ENCODE measurements around the gene IPO4. TPM values are rescaled to one million over a fixed set of nuclear protein-coding genes. Genes with fewer than 3 reads are reported as not detected.

Gene IPO4
- total and polyA plus RNA-seq, 3 experiments from 2014 or later, result 20.9 to 172 (median 164) TPM

DNA sequence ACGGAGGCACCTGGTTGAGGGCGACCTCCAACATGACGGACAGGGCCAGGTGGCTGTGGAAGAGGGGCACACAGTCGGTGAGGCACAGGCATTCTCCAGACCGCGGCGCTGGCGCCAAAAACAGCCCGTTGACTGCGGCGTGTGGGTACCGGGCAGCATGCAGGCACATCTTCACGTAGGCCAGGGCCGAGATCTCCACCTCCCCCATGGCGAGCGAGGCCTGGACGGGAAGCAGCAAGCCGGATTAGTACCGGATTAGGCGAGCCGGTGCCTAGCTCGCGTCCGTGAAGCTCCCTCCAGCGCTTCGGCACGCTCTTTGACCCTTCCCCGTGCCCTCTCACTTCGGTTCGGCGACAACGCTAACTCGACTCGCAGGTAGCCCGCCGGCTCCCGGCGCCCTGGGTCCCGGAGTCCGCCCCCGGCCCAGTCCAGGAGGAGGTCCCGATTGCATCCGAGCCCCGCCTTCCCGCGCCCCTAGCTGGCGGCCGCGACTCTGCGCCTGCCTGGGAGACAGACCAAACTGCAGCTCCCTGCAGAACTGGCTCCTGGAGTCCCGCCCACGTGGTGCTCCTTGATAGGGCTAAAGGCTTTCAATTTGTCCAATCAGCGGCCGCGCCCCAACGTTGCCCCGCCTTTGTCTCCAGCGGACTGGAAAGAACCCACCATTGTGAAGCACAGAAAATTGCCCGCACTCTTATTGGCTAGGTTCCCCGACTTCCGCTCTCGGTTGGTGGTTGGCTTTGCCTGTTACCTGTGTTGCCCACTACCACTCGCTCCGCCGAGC is 47.3 kb downstream of the IPO4 start, which contains the start of gene EMC9:
Gene EMC9 (minus strand): TSS at position 495 of the 784 bp plus-strand sequence. CDS start 287 bp downstream, at position 208.
- POLR2A ChIA-PET, result interaction anchor here (0.6 to 2.6 kb wide), 9 partner anchors 14 to 152 kb away, joined by 3 to 32 read pairs (median 5); partner anchors contain the start of genes CHMP4A, DCAF11, DHRS4L2 and IRF9
- Histone ChIP-seq H3K4me1 (ENCODE audit: insufficient read depth, low read length) (peaks cover 56% of the 10 kb centered on the region), H3K36me3 (ENCODE audit: insufficient read depth, low read length) (peaks cover 40% of the 10 kb centered on the region), H3K27ac (ENCODE audit: low read depth, low read length) (peak within 1 kb of the TSS; percentile 68), H3K4me3 (ENCODE audit: low read length) (peak within 1 kb of the TSS; percentile 85), H3K9me3 (ENCODE audit: low read length) (no peaks in the 10 kb centered on the region), H3K27me3 (ENCODE audit: insufficient read depth, low read length, poor library complexity, severe bottlenecking) (no peaks in the 10 kb centered on the region)
- no peaks in the 10 kb centered on the region for H3K9me3 Mint-ChIP-seq
- CTCF ChIA-PET, result interaction anchor here (0.8 to 2.1 kb wide), 11 partner anchors 8 to 130 kb away, joined by 3 to 22 read pairs (median 4); partner anchors contain the start of genes DCAF11, IRF9, NRL and RABGGTA
- peak within 1 kb of the TSS; percentile 80 to 98 (median 90) for H3K27ac Mint-ChIP-seq
- DNase-seq, result peak; percentile 98 to 100 (median 99)
- H3K36me3 Mint-ChIP-seq, result peaks cover 0 to 77% (median 10%) of the 10 kb centered on the region in 3 donors
- H3K27me3 Mint-ChIP-seq, result no peaks in the 10 kb centered on the region
- peaks cover 65 to 86% (median 79%) of the 10 kb centered on the region in 3 donors for H3K4me1 Mint-ChIP-seq
- peak within 1 kb of the TSS; percentile 87 to 98 (median 91) for H3K4me3 Mint-ChIP-seq

DNA sequence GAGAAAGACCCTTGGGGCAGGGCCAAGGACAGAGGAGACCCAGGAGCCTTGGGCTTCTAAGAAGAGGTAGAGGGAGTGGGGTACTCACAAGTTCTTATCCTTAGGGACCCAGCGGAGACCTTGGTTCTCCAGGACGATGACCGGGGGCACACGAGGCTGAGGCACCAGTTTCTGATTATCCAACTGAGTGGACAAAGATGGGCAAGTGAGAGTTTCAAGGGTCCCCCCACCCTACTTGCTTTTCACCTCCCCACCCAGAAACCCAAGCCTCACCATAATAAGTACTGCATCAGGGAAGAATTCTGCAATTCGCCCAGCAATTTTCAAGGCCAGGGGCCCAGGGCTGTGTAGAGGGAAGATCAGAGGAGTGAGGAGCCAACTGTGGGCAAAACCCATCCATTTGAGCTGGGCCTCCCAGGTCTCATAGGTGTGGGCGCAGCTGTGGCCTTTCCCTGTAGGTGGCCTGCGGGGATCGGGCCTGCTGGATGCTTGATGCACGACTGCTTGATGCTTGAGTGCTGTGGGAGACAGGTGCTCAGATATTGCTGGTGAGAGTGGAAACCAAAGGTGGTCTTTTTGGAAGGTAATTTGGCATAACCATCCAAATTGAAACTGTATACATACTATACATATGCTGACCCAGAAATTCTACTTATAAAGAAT is 49.2 kb downstream of the IPO4 start:
- no peaks in the 10 kb centered on the region for H3K9me3 ChIP-seq (ENCODE audit: low read length)
- peak overlapping the region; percentile 22 to 96 (median 70) for H3K4me3 Mint-ChIP-seq
- H3K27me3 Mint-ChIP-seq, result no peaks in the 10 kb centered on the region
- peaks cover 45% of the 10 kb centered on the region for H3K4me1 ChIP-seq (ENCODE audit: insufficient read depth, low read length)
- H3K36me3 ChIP-seq (ENCODE audit: insufficient read depth, low read length), result peaks cover 33% of the 10 kb centered on the region
- no peak overlapping the region for H3K4me3 ChIP-seq (ENCODE audit: low read length)
- peaks cover 0 to 2% (median 0%) of the 10 kb centered on the region in 5 donors for H3K9me3 Mint-ChIP-seq
- ChIA-PET POLR2A (interaction anchor here (2.6 to 4.1 kb wide), 3 partner anchors 8 to 25 kb away, joined by 32 to 58 read pairs (median 36); partner anchors contain the start of genes DCAF11, NRL, PSME2 and RNF31), CTCF (interaction anchor here (1.1 to 1.3 kb wide), 3 partner anchors 22 to 77 kb away, joined by 3 to 4 read pairs (median 3); partner anchors contain the start of gene MDP1)
- H3K36me3 Mint-ChIP-seq, result peaks cover 0 to 65% (median 8%) of the 10 kb centered on the region in 3 donors
- DNase-seq, result no peak
- H3K27ac ChIP-seq (ENCODE audit: low read depth, low read length), result no peak overlapping the region
- peak overlapping the region; percentile 6 to 87 (median 66) for H3K27ac Mint-ChIP-seq
- peaks cover 56 to 73% (median 68%) of the 10 kb centered on the region in 3 donors for H3K4me1 Mint-ChIP-seq
- H3K27me3 ChIP-seq (ENCODE audit: insufficient read depth, low read length, poor library complexity, severe bottlenecking), result no peaks in the 10 kb centered on the region

DNA sequence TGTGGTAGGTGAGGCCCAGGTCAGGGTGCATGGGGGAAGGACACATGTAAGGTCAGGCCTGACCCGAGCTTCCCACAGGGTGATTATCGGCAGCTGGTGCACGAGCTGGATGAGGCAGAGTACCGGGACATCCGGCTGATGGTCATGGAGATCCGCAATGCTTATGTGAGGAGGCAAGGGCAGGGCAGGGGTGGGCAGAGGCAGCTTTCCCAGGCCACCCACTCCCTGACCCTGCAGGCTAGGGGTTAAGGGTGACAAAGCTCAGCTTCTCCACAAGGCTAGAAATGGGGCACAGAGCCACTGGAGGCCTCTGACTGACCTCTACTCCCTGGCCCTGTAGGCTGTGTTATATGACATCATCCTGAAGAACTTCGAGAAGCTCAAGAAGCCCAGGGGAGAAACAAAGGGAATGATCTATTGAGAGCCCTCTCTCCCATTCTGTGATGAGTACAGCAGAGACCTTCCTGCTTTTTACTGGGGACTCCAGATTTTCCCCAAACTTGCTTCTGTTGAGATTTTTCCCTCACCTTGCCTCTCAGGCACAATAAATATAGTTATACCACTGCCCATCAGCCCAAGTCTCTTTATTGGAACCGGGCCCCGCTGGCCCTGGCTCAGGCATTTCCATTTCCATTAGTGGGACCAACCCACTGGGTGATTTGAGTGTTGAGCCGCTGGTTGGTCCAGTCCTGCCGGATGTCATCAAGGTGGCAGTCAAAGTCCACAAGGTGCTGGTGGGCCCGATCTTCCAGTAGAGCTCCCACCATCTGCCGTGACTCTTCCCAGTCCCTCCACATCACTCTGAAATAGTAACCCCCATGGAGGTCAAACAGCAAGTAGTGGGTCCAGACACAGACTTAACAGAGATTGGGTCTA is 50.0 kb downstream of the IPO4 start:
- Mint-ChIP-seq H3K4me1 (peaks cover 53 to 67% (median 63%) of the 10 kb centered on the region in 3 donors), H3K27me3 (no peaks in the 10 kb centered on the region), H3K27ac (peak overlapping the region; percentile 29 to 87 (median 80)), H3K4me3 (peak overlapping the region; percentile 47 to 96 (median 73)), H3K9me3 (peaks cover 0 to 2% (median 0%) of the 10 kb centered on the region in 5 donors), H3K36me3 (peaks cover 0 to 58% (median 6%) of the 10 kb centered on the region in 3 donors)
- Histone ChIP-seq H3K36me3 (ENCODE audit: insufficient read depth, low read length) (peaks cover 25% of the 10 kb centered on the region), H3K4me1 (ENCODE audit: insufficient read depth, low read length) (peaks cover 39% of the 10 kb centered on the region), H3K27me3 (ENCODE audit: insufficient read depth, low read length, poor library complexity, severe bottlenecking) (no peaks in the 10 kb centered on the region), H3K9me3 (ENCODE audit: low read length) (no peaks in the 10 kb centered on the region), H3K4me3 (ENCODE audit: low read length) (no peak overlapping the region), H3K27ac (ENCODE audit: low read depth, low read length) (no peak overlapping the region)
- ChIA-PET POLR2A (interaction anchor here (1.0 to 4.1 kb wide), 3 partner anchors 9 to 23 kb away, joined by 4 to 58 read pairs (median 36); partner anchors contain the start of genes DCAF11, NRL, PSME2 and RNF31), CTCF (interaction anchor here (1.1 to 3.8 kb wide), 4 partner anchors 21 to 78 kb away, joined by 3 to 40 read pairs (median 4); partner anchors contain the start of genes IRF9 and MDP1)
- DNase-seq, result no peak

DNA sequence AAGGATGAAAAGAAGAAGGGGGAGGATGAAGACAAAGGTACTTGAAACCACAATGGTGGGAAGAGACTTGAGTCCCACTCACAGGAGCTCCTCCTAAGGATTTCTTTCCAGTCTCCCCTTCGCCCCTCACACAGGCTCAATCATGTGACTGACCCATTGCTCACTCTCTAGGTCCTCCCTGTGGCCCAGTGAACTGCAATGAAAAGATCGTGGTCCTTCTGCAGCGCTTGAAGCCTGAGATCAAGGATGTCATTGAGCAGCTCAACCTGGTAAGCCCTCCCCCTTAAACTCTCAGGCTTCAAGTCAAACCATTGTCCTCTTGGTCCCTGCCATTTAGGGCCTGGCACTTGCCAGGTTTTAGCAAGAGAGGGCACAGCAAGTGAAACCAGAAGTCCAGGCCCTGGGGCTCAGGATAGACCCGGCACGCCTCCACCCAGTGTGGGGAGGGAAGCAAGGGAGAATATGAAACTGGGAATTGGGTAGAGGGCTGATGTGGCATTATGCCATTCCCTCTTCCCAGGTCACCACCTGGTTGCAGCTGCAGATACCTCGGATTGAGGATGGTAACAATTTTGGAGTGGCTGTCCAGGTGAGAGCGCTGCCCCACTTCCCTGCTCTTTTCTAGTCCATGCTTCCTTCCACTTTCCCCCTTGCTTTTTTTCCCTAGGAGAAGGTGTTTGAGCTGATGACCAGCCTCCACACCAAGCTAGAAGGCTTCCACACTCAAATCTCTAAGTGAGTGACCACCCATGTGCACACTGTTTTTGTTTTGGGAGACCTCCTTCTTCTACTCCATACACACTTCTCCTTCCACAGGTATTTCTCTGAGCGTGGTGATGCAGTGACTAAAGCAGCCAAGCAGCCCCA is 50.9 kb downstream of the IPO4 start:
- peaks cover 53 to 64% (median 59%) of the 10 kb centered on the region in 3 donors for H3K4me1 Mint-ChIP-seq
- peak overlapping the region; percentile 83 to 96 (median 90) for H3K4me3 Mint-ChIP-seq
- peak overlapping the region; percentile 87 to 97 (median 93) for H3K27ac Mint-ChIP-seq
- no peak for DNase-seq
- no peak overlapping the region for H3K27ac ChIP-seq (ENCODE audit: low read depth, low read length)
- POLR2A ChIA-PET, result interaction anchor here (0.6 to 4.1 kb wide), 5 partner anchors 9 to 104 kb away, joined by 4 to 58 read pairs (median 7); partner anchors contain the start of genes DCAF11, NRL, PSME2 and RNF31
- no peaks in the 10 kb centered on the region for H3K27me3 Mint-ChIP-seq
- peaks cover 43% of the 10 kb centered on the region for H3K4me1 ChIP-seq (ENCODE audit: insufficient read depth, low read length)
- no peaks in the 10 kb centered on the region for H3K9me3 ChIP-seq (ENCODE audit: low read length)
- peaks cover 0 to 2% (median 0%) of the 10 kb centered on the region in 5 donors for H3K9me3 Mint-ChIP-seq
- H3K36me3 ChIP-seq (ENCODE audit: insufficient read depth, low read length), result peaks cover 17% of the 10 kb centered on the region
- H3K36me3 Mint-ChIP-seq, result peaks cover 0 to 50% (median 6%) of the 10 kb centered on the region in 3 donors
- no peaks in the 10 kb centered on the region for H3K27me3 ChIP-seq (ENCODE audit: insufficient read depth, low read length, poor library complexity, severe bottlenecking)
- peak overlapping the region; percentile 73 for H3K4me3 ChIP-seq (ENCODE audit: low read length)
- CTCF ChIA-PET, result interaction anchor here (1.3 to 3.8 kb wide), 6 partner anchors 20 to 105 kb away, joined by 4 to 40 read pairs (median 16); partner anchors contain the start of genes DCAF11, IPO4, IRF9 and NRL

DNA sequence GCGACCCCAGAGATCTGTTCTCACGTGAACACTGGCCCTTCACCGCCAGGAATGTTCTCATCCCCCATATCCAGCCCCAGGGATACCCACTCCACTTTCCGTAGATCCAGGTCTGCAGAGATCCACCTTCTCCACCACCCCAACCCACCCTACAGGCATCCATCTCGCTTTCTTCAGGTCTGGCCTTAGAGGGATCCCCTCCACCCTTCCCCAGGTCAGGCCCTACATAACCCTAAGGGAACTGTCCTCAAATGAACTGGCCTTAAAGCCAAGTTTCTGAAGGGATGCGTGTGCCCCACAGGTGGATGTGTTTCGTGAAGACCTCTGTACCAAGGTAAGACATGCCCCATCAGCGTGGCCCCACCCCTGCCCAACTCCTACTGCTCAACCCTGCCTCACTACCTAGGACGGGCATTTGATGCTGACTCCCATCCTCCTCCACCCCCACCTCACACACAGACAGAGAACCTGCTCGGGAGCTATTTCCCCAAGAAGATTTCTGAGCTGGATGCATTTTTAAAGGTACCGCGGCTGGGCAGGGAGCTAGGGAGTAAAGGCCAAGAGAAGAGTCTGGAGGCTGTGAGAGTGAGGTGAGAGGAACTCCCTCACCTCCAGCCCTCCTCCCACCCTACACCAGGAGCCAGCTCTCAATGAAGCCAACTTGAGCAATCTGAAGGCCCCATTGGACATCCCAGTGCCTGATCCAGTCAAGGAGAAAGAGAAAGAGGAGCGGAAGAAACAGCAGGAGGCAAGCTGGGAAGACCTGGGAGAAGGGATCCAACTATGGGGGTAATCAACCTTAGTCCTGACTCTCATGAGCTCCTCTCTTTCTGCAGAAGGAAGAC is 51.7 kb downstream of the IPO4 start:
- H3K4me3 ChIP-seq (ENCODE audit: low read length), result peak overlapping the region; percentile 73
- Mint-ChIP-seq H3K4me1 (peaks cover 57 to 67% (median 62%) of the 10 kb centered on the region in 3 donors), H3K9me3 (peaks cover 0 to 2% (median 0%) of the 10 kb centered on the region in 5 donors)

More for the DNA sequence above, 51.7 kb downstream of the IPO4 start:
- no peaks in the 10 kb centered on the region for H3K27me3 Mint-ChIP-seq
- no peak for DNase-seq
- H3K36me3 Mint-ChIP-seq, result peaks cover 0 to 46% (median 6%) of the 10 kb centered on the region in 3 donors
- peak overlapping the region; percentile 88 to 96 (median 91) for H3K4me3 Mint-ChIP-seq
- peak overlapping the region; percentile 87 to 97 (median 93) for H3K27ac Mint-ChIP-seq
- Histone ChIP-seq H3K27ac (ENCODE audit: low read depth, low read length) (peak overlapping the region; percentile 72), H3K9me3 (ENCODE audit: low read length) (no peaks in the 10 kb centered on the region), H3K4me1 (ENCODE audit: insufficient read depth, low read length) (peaks cover 45% of the 10 kb centered on the region), H3K36me3 (ENCODE audit: insufficient read depth, low read length) (peaks cover 16% of the 10 kb centered on the region), H3K27me3 (ENCODE audit: insufficient read depth, low read length, poor library complexity, severe bottlenecking) (no peaks in the 10 kb centered on the region)
- POLR2A ChIA-PET, result interaction anchor here (0.6 to 4.1 kb wide), 8 partner anchors 10 to 293 kb away, joined by 3 to 58 read pairs (median 6); partner anchors contain the start of genes CBLN3, DCAF11, KHNYN and NRL
- CTCF ChIA-PET, result interaction anchor here (1.0 to 3.8 kb wide), 8 partner anchors 9 to 106 kb away, joined by 3 to 40 read pairs (median 16); partner anchors contain the start of genes DCAF11, IPO4, IRF9 and NRL
